Panc1 (cell line): ENCODE measurements around the gene TMEM129.

Experiments
- POLR2AphosphoS5 ChIP-seq: IDR thresholded peaks from 2 replicates; pipeline ENCODE4 v1.6.1; 2012; ENCODE audit warnings: mild to moderate bottlenecking, low read depth, low read length, moderate library complexity
- REST ChIP-seq, 2 experiments: IDR thresholded peaks; 2 replicates each; pipeline ENCODE4 v1.6.1; 2011 to 2012; ENCODE audit warnings: low read depth in 2 of 2, control low read depth in 1 of 2, low read length in 1 of 2, mild to moderate bottlenecking in 1 of 2, moderate library complexity in 1 of 2; ENCODE audit not compliant: insufficient read depth in 1 of 2
- SIN3A ChIP-seq: IDR thresholded peaks from 2 replicates; pipeline ENCODE4 v1.6.1; 2012; ENCODE audit warnings: low read depth, mild to moderate bottlenecking, low read length, moderate library complexity, borderline replicate concordance; ENCODE audit not compliant: insufficient read depth
- TF ChIP-seq, protein P1 (sequence below): fragments of 450-650 bp; IDR thresholded peaks from 2 replicates; pipeline ENCODE4 v1.5.1; 2017; ENCODE audit warnings: mild to moderate bottlenecking

GRCh38 chr4:1749370-1749769, 28.2 kb upstream of the TMEM129 start:
- TF ChIP-seq, protein P1, sequence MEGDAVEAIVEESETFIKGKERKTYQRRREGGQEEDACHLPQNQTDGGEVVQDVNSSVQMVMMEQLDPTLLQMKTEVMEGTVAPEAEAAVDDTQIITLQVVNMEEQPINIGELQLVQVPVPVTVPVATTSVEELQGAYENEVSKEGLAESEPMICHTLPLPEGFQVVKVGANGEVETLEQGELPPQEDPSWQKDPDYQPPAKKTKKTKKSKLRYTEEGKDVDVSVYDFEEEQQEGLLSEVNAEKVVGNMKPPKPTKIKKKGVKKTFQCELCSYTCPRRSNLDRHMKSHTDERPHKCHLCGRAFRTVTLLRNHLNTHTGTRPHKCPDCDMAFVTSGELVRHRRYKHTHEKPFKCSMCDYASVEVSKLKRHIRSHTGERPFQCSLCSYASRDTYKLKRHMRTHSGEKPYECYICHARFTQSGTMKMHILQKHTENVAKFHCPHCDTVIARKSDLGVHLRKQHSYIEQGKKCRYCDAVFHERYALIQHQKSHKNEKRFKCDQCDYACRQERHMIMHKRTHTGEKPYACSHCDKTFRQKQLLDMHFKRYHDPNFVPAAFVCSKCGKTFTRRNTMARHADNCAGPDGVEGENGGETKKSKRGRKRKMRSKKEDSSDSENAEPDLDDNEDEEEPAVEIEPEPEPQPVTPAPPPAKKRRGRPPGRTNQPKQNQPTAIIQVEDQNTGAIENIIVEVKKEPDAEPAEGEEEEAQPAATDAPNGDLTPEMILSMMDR, result no peak
- TF ChIP-seq POLR2AphosphoS5, result no peak
- no peak for TF ChIP-seq REST (IDR thresholded peaks at IDR 0.05; ENCODE audit: insufficient read depth in 1 of 2, low read depth in 2 of 2, low read length in 1 of 2)
- no peak for TF ChIP-seq SIN3A
